HepG2 (cell line): ENCODE results near the gene BLOC1S1. TPM values are rescaled to one million over a fixed set of nuclear protein-coding genes. Genes with fewer than 3 reads are reported as not detected.

ENCODE experiments used
- ATAC-seq: fragments of 200-7000 bp; cut with Tn5 transposase; 3 replicates; pipeline ENCODE4 v1.9.1; 2020; ENCODE audit warnings: mild to moderate bottlenecking, moderate library complexity
- BruUV-seq: library from RNA; stranded (reverse); fragments of 400-500 nt; replicated peaks from 2 replicates; lab custom pipeline; 2021; lab: Mats Ljungman, UMichigan
- CTCF ChIA-PET: fragments of 300-600 bp; formaldehyde crosslinking; extraction: SDS; loops from one replicate; lab custom pipeline; 2021; ENCODE audit warnings: low total read pairs, inconsistent platforms, low intra/inter-chr PET ratio; lab: Yijun Ruan, JAX
- POLR2A ChIA-PET: fragments of 350-600 bp; sonication (Branson Sonifier 250); formaldehyde crosslinking; loops from one replicate; lab custom pipeline; 2020; ENCODE audit warnings: antibody characterized with exemption, inconsistent platforms; lab: Yijun Ruan, JAX
- DNase-seq: peaks from one replicate; pipeline ENCODE4 v3.0.0-alpha.2; 2015; ENCODE audit warnings: low spot score
- FAIRE-seq: peaks from 3 replicates; lab custom pipeline; 2011; peaks lifted over from hg19 to GRCh38; lab: Jason Lieb, UNC
- H2AFZ ChIP-seq: one replicate; pipeline ENCODE4 v1.6.1; 2011; ENCODE audit warnings: low read length, inconsistent platforms
- H3K27ac ChIP-seq: fragments of 300-600 bp; 3 replicates; pipeline ENCODE4 v1.8.0; 2011; ENCODE audit warnings: mixed run types, mild to moderate bottlenecking, mixed read lengths, low read length, inconsistent platforms; ENCODE audit not compliant: insufficient read depth; ENCODE audit errors: extremely low read length
- H3K27me3 ChIP-seq, 2 experiments: fragments of 200-600 bp in 1 of 2; 2 replicates in 1 of 2; 3 replicates in 1 of 2; pipeline versions ENCODE4 v1.6.0 to v1.8.0; 2011; ENCODE audit warnings: low read length in 2 of 2, mild to moderate bottlenecking in 2 of 2, moderate library complexity in 2 of 2, inconsistent platforms in 1 of 2; ENCODE audit not compliant: insufficient read depth in 2 of 2, control insufficient read depth in 1 of 2
- H3K36me3 ChIP-seq, 2 experiments: fragments of 200-600 bp in 1 of 2; replicated peaks in 1 of 2; 2 replicates in 1 of 2; 3 replicates in 1 of 2; pipeline versions ENCODE4 v1.5.1 to v1.8.0; 2011; ENCODE audit warnings: low read length in 2 of 2, inconsistent platforms in 1 of 2; ENCODE audit not compliant: insufficient read depth in 2 of 2, control insufficient read depth in 1 of 2
- H3K4me1 ChIP-seq: 2 replicates; pipeline ENCODE4 v1.5.1; 2012; ENCODE audit warnings: low read length, inconsistent platforms; ENCODE audit not compliant: insufficient read depth
- H3K4me2 ChIP-seq: 2 replicates; pipeline ENCODE4 v1.6.0; 2011; ENCODE audit warnings: low read depth, low read length, inconsistent platforms
- H3K4me3 ChIP-seq, 3 experiments: fragments of 200-600 bp in 1 of 3; sonication (generic), shearing (Covaris generic) in 1 of 3; replicated peaks in 1 of 3; 2 replicates each; pipeline ENCODE4 v1.5.1; 2011 to 2016; ENCODE audit warnings: low read length in 3 of 3, inconsistent platforms in 2 of 3, low read depth in 2 of 3, mild to moderate bottlenecking in 2 of 3, control low read depth in 1 of 3, mixed read lengths in 1 of 3; ENCODE audit not compliant: insufficient read depth in 1 of 3
- H3K79me2 ChIP-seq: one replicate; pipeline ENCODE4 v1.6.1; 2011; ENCODE audit warnings: low read length, inconsistent platforms; ENCODE audit not compliant: insufficient read depth
- H3K9ac ChIP-seq: 2 replicates; pipeline ENCODE4 v1.6.0; 2011; ENCODE audit warnings: mild to moderate bottlenecking, low read depth, low read length, inconsistent platforms; ENCODE audit not compliant: insufficient read depth
- H3K9me3 ChIP-seq: 2 replicates; pipeline ENCODE4 v1.5.1; 2012; ENCODE audit warnings: mild to moderate bottlenecking, low read length
- H4K20me1 ChIP-seq: 2 replicates; pipeline ENCODE4 v1.6.0; 2011; ENCODE audit warnings: inconsistent platforms, mild to moderate bottlenecking, low read length, moderate library complexity; ENCODE audit not compliant: insufficient read depth
- ATF7 ChIP-seq, 2 experiments: fragments of 450-650 bp in 1 of 2; sonication (generic) in 1 of 2; formaldehyde crosslinking in 1 of 2; IDR thresholded peaks; 2 replicates each; pipeline versions ENCODE4 v1.4.0 to v1.6.1; 2016 to 2020; ENCODE audit warnings: antibody characterized with exemption in 1 of 2, mild to moderate bottlenecking in 1 of 2, missing genetic modification reagents in 1 of 2
- BRD4 ChIP-seq: sonication (generic); formaldehyde crosslinking; IDR thresholded peaks from 2 replicates; pipeline ENCODE4 v1.4.0; 2020; ENCODE audit warnings: missing genetic modification reagents
- ESRRA ChIP-seq: sonication (generic); formaldehyde crosslinking; IDR thresholded peaks from 2 replicates; pipeline ENCODE4 v1.5.1; 2020; ENCODE audit warnings: mild to moderate bottlenecking, low read depth, missing genetic modification reagents
- KDM4B ChIP-seq: sonication (generic); formaldehyde crosslinking; IDR thresholded peaks from 2 replicates; pipeline ENCODE4 v1.4.0; 2020; ENCODE audit warnings: missing genetic modification reagents
- REL ChIP-seq: sonication (generic); formaldehyde crosslinking; conservative IDR thresholded peaks from 2 replicates; pipeline ENCODE4 v1.8.0; 2022; ENCODE audit warnings: mild to moderate bottlenecking, missing genetic modification reagents, moderate library complexity
- RNF2 ChIP-seq: fragments of 450-650 bp; conservative IDR thresholded peaks from 2 replicates; pipeline ENCODE4 v1.6.1; 2016; ENCODE audit warnings: low read depth
- SMYD3 ChIP-seq: sonication (generic); formaldehyde crosslinking; IDR thresholded peaks from 2 replicates; pipeline ENCODE4 v1.8.1; 2023; ENCODE audit warnings: mild to moderate bottlenecking, missing genetic modification reagents
- ZFP41 ChIP-seq: sonication (generic); formaldehyde crosslinking; IDR thresholded peaks from 2 replicates; pipeline ENCODE4 v1.4.0; 2020; ENCODE audit warnings: mild to moderate bottlenecking, missing genetic modification reagents, borderline replicate concordance
- ZFX ChIP-seq: sonication (generic); formaldehyde crosslinking; IDR thresholded peaks from 2 replicates; pipeline ENCODE4 v1.4.0; 2020; ENCODE audit warnings: mild to moderate bottlenecking, low read depth, missing genetic modification reagents, moderate library complexity
- ZNF121 ChIP-seq: sonication (generic); formaldehyde crosslinking; IDR thresholded peaks from 2 replicates; pipeline ENCODE4 v1.5.0; 2020; ENCODE audit warnings: mild to moderate bottlenecking, missing genetic modification reagents
- ZNF136 ChIP-seq: sonication (generic); formaldehyde crosslinking; IDR thresholded peaks from 2 replicates; pipeline ENCODE4 v1.8.1; 2022; ENCODE audit warnings: low read depth, mild to moderate bottlenecking, moderate library complexity, missing genetic modification reagents
- ZNF230 ChIP-seq: sonication (generic); formaldehyde crosslinking; IDR thresholded peaks from 2 replicates; pipeline ENCODE4 v1.4.0; 2020; ENCODE audit warnings: mild to moderate bottlenecking, missing genetic modification reagents
- ZNF256 ChIP-seq: sonication (generic); formaldehyde crosslinking; conservative IDR thresholded peaks from 2 replicates; pipeline ENCODE4 v1.4.0; 2020; ENCODE audit warnings: missing genetic modification reagents
- ZNF644 ChIP-seq: IDR thresholded peaks from 2 replicates; pipeline ENCODE4 v1.6.1; 2016; ENCODE audit warnings: low read depth
- ZNF891 ChIP-seq: sonication (generic); formaldehyde crosslinking; IDR thresholded peaks from 2 replicates; pipeline ENCODE4 v1.5.0; 2020; ENCODE audit warnings: mild to moderate bottlenecking, missing genetic modification reagents
- ZSCAN22 ChIP-seq: sonication (generic); formaldehyde crosslinking; IDR thresholded peaks from 2 replicates; pipeline ENCODE4 v1.4.0; 2020; ENCODE audit warnings: mild to moderate bottlenecking, missing genetic modification reagents
- in situ Hi-C: cut with HindIII; loops from 2 replicates; pipeline ENCODE4 v1.10.0; 2017; ENCODE audit warnings: low pct_unique_long_range_greater_than_20kb; ENCODE audit not compliant: extremely low pct_ligation_motif_present
- intact Hi-C: fragments of 100-400 bp; cut with micrococcal nuclease; formaldehyde crosslinking; loops from one replicate; pipeline ENCODE4 v1.10.0; 2022; ENCODE audit not compliant: unreplicated experiment
- polyA plus RNA-seq, 8 experiments: library from polyadenylated mRNA; depleted of rRNA in 3 of 8; stranded (reverse) in 7 of 8; unstranded in 1 of 8; fragments of >200 nt; fragmentation: Illumina TruSeq in 4 of 8; extraction: Trizol in 4 of 8; gene quantifications; 2 replicates each; pipeline versions ENCODE4 v1.2.1 to v1.2.3, GENCODE V29; 2011 to 2016; ENCODE audit warnings: low read depth in 4 of 8, missing spikeins in 1 of 8, mixed read lengths in 1 of 8; ENCODE audit not compliant: insufficient read depth in 1 of 8
- total RNA-seq, 5 experiments: library from RNA; depleted of rRNA; stranded (reverse); fragments of >200 nt; fragmentation: Illumina TruSeq; extraction: Trizol; gene quantifications; 2 replicates each; pipeline ENCODE4 v1.2.3, GENCODE V29; 2016; ENCODE audit warnings: low read depth in 1 of 5
- TF ChIP-seq, protein P1 (sequence below), 2 experiments: sonication (generic) in 1 of 2; formaldehyde crosslinking in 1 of 2; IDR thresholded peaks; 2 replicates each; pipeline versions ENCODE4 v1.5.1 to v1.6.1; 2011 to 2020; ENCODE audit warnings: borderline replicate concordance in 1 of 2, low read depth in 1 of 2, low read length in 1 of 2, mild to moderate bottlenecking in 1 of 2, missing genetic modification reagents in 1 of 2, moderate library complexity in 1 of 2
- TF ChIP-seq, protein P2 (sequence below): sonication (generic); formaldehyde crosslinking; IDR thresholded peaks from 2 replicates; pipeline ENCODE4 v1.5.0; 2020; ENCODE audit warnings: missing genetic modification reagents
- TF ChIP-seq, protein P3 (sequence below): IDR thresholded peaks from 2 replicates; pipeline ENCODE4 v1.6.1; 2012; ENCODE audit warnings: low read length, improper control_type of control experiment

The BLOC1S1 gene
- total and polyA plus RNA-seq, 2 of the 13 experiments (the other 11 are each of a cell fraction or from before 2014, with no cell fraction given): 55.1 to 95.3 TPM

DNA sequence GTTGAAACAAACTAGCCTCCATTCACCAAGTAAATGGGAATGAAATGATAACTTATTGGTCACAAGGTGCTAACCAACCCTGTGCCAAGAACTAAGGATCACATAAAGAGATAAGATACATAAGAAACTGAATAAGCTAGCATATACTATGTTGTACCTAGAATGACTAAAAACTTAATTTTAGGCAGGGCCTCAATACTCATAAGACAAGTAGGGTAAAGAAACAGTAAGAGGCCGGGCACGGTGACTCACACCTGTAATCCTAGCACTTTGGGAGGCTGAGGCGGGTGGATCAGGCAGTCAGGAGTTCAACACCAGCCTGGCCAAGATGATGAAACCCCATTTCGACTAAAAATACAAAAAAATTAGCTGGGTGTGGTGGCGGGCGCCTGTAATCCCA, 44.8 kb downstream of the BLOC1S1 start (continued):
- TF ChIP-seq ZNF891 (no peak), ZNF136 (CRISPR knock-in tag) (no peak), SMYD3 (no peak), ATF7 (IDR thresholded peaks at IDR 0.05) (no peak), ATF7 (CRISPR knock-in tag; IDR thresholded peaks at IDR 0.05) (no peak)

DNA sequence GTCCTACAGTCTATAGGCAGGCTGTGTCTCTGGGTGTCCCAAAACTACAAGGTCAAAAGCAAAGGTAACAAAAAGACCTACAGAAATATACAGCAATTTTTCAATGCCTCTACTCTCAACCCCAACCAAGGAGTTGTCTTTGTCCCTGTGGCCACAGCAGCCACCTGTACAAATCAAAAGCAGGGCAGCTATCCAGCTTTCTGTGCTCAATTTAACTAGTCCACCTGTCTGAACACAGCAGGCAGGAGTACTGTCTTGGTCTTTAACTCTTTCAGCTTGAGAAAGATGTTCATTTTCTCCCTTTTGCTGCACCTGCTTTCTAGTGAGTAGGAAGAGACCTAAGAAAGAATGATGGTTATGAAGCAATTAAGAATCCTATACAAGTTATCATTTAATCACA, 46.8 kb downstream of the BLOC1S1 start:
- Histone ChIP-seq H4K20me1 (no peaks in the 10 kb centered on the region), H3K4me1 (no peaks in the 10 kb centered on the region), H3K36me3 (peaks cover 10 to 66% of the 10 kb centered on the region in 2 experiments), H3K4me2 (no peak overlapping the region), H3K9ac (no peak overlapping the region), H3K4me3 (no peak overlapping the region), H3K79me2 (no peaks in the 10 kb centered on the region), H3K27me3 (no peaks in the 10 kb centered on the region), H3K27ac (no peak overlapping the region), H2AFZ (no peak overlapping the region), H3K9me3 (no peaks in the 10 kb centered on the region)
- no peak for DNase-seq
- intact Hi-C loops: no loop called here
- POLR2A ChIA-PET: no interaction called here
- BruUV-seq: no TSS peak
- no peak for ATAC-seq
- CTCF ChIA-PET: no interaction called here
- in situ Hi-C loops: no loop called here
- FAIRE-seq: no peak
- TF ChIP-seq ZNF256: no peak
- TF ChIP-seq REL (CRISPR knock-in tag): no peak
- no peak for TF ChIP-seq ESRRA (CRISPR knock-in tag)
- no peak for TF ChIP-seq BRD4 (CRISPR knock-in tag)
- TF ChIP-seq, protein P1, sequence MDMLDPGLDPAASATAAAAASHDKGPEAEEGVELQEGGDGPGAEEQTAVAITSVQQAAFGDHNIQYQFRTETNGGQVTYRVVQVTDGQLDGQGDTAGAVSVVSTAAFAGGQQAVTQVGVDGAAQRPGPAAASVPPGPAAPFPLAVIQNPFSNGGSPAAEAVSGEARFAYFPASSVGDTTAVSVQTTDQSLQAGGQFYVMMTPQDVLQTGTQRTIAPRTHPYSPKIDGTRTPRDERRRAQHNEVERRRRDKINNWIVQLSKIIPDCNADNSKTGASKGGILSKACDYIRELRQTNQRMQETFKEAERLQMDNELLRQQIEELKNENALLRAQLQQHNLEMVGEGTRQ (IDR thresholded peaks at IDR 0.05; ENCODE audit: low read depth, low read length): no peak
- TF ChIP-seq, protein P1 (CRISPR knock-in tag; IDR thresholded peaks at IDR 0.05; ENCODE audit: borderline replicate concordance): no peak
- TF ChIP-seq ZSCAN22 (CRISPR knock-in tag): no peak
- TF ChIP-seq ZNF230: no peak
- TF ChIP-seq, protein P2, sequence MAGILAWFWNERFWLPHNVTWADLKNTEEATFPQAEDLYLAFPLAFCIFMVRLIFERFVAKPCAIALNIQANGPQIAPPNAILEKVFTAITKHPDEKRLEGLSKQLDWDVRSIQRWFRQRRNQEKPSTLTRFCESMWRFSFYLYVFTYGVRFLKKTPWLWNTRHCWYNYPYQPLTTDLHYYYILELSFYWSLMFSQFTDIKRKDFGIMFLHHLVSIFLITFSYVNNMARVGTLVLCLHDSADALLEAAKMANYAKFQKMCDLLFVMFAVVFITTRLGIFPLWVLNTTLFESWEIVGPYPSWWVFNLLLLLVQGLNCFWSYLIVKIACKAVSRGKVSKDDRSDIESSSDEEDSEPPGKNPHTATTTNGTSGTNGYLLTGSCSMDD (CRISPR knock-in tag): no peak
- no peak for TF ChIP-seq ZNF121
- no peak for TF ChIP-seq RNF2
- TF ChIP-seq ZFP41: no peak
- TF ChIP-seq ZFX (CRISPR knock-in tag): no peak
- no peak for TF ChIP-seq KDM4B (CRISPR knock-in tag)
- TF ChIP-seq ZNF644 (CRISPR knock-in tag): no peak
- TF ChIP-seq, protein P3, sequence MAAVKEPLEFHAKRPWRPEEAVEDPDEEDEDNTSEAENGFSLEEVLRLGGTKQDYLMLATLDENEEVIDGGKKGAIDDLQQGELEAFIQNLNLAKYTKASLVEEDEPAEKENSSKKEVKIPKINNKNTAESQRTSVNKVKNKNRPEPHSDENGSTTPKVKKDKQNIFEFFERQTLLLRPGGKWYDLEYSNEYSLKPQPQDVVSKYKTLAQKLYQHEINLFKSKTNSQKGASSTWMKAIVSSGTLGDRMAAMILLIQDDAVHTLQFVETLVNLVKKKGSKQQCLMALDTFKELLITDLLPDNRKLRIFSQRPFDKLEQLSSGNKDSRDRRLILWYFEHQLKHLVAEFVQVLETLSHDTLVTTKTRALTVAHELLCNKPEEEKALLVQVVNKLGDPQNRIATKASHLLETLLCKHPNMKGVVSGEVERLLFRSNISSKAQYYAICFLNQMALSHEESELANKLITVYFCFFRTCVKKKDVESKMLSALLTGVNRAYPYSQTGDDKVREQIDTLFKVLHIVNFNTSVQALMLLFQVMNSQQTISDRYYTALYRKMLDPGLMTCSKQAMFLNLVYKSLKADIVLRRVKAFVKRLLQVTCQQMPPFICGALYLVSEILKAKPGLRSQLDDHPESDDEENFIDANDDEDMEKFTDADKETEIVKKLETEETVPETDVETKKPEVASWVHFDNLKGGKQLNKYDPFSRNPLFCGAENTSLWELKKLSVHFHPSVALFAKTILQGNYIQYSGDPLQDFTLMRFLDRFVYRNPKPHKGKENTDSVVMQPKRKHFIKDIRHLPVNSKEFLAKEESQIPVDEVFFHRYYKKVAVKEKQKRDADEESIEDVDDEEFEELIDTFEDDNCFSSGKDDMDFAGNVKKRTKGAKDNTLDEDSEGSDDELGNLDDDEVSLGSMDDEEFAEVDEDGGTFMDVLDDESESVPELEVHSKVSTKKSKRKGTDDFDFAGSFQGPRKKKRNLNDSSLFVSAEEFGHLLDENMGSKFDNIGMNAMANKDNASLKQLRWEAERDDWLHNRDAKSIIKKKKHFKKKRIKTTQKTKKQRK: no peak
